HG03103 (cell line): ENCODE results near the gene CTRB2.

Experiments
- ATAC-seq: cut with Tn5 transposase; IDR thresholded peaks from one replicate; pipeline ENCODE4 v1.9.1; 2021; ENCODE audit warnings: low read depth; ENCODE audit not compliant: unreplicated experiment

Gene CTRB2

DNA sequence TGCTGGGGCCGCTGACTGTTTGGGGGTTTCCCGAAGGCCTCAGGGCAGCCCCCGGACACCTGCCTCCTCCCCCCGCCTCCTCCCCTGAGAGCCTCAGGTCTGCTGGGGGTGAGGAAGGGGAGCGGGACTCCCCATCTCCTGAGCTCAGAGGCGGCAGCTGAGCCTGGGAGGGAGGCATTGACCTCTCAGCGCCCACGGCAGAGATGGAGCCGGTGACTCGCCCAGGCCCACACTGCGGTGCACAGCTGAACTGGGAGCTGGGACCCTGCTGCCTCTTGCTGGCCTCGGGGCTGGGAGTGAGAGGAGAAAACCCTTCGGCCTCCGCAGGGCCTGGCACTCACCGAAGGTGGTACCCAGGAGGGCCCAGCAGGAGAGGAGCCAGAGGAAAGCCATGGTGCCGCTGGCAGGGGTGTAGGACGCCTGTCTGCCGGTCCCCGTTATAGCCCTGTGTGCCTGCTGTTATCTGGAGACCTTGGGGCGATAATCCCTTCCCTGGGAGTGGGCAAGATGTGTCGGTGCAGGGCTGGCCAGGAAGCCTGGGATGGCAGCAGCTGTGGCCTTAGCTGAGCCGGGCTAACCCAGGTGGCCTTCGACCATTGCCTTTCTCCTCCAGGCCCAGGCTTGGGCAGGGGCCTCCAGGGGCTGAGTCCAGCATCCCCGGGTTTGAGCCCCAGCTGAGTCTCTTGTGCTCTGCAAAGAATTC is at the start of gene CTRB2:
Gene CTRB2, minus strand, starts transcription at position 413 of the 703 bp plus-strand sequence. Its CDS starts 20 bp downstream, at position 393.
- ATAC-seq, result no peak

DNA sequence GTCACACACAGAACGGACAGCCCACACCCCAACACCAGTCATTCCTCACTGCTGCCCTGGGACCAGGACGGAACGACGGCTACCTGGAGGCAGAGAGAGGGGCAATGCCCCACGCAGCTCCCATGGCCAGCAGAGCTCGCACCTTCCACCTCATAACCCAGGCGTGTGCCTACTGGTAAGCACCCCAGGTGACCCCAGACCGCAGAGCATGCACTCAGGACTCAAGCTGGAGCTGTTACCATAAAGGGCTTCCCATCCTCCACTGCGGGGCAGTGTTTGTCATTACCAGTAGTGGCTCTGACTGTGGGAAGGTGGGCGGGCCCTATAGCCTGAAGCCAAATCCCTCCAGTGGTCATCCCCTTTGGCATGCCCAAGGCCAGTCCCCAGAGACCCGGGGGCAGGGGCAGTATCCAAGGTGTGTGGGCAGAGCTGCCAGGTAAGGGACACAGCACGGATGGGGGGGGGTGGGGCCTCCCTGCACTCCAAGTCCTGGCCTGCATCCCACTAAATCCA is 49.2 kb upstream of the CTRB2 start:
- ATAC-seq, result no peak

DNA sequence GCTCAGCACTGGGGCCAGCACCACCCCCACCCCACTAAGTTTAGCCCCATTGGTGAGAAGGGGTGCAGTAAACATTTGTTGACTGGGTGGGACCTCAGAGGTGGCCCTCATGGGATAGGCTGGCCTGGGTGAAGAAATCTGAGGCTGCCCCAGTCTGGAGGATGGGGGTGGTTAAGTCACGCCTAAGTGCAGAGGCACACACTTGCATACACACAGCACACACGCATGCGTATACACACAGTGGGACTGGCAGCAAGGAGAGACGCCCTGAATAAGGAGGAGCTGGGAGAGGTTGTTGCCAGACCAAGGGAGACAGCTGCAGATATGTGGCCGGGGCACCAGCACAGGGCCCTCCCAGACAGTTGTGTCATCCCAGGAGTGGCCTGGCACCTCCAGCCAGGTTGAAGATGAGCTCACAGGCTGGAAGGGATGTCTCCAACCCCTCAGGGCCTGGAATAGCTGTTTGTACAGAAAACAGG is 47.4 kb upstream of the CTRB2 start:
- ATAC-seq, result no peak

DNA sequence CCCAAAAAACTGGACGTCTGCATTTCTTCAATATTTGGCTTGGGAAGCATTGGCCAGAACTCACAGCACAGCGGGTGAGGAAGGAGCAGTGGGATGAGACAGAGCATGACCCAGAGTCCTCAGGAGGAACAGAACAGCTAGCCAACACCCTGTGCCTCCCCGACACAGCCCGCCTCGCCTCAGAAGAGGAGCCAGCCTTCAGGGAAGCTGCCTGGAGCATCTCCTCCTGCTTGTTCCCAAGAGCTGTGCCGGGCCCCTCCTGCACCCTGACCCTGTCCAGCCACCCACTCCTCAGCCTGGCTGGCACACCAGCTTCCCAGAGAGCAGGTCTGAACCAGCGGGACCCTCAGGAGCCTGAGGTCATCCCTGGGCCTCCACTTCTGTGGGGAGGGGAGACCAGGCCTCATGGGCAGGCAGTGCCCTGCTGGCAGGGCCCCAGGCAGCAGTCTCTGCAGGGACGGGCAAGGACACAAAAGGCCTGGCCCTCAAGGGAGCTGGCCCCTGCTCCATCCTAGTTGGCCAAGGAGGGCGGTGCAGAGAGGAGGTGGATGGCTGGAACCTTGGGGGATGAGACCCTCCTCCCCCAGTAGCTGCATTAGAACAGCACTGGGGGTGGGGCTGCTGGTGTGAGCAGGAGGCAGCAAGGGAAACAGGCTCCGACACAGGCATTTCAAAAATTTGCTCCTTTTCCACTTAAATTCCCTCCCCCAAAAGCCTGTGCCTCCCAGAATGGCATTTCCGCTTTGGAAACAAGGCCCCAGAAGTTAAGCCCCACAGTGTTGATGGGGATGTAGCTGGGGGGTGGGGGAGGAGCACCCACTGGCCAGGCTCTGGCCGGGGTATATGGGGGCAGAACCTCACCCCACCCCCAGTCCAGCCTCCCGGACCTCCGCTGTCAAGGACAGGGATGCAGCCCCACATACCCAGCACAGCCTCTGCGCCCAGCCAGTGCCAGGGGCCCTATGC is 46.3 kb upstream of the CTRB2 start:
- no peak for ATAC-seq

DNA sequence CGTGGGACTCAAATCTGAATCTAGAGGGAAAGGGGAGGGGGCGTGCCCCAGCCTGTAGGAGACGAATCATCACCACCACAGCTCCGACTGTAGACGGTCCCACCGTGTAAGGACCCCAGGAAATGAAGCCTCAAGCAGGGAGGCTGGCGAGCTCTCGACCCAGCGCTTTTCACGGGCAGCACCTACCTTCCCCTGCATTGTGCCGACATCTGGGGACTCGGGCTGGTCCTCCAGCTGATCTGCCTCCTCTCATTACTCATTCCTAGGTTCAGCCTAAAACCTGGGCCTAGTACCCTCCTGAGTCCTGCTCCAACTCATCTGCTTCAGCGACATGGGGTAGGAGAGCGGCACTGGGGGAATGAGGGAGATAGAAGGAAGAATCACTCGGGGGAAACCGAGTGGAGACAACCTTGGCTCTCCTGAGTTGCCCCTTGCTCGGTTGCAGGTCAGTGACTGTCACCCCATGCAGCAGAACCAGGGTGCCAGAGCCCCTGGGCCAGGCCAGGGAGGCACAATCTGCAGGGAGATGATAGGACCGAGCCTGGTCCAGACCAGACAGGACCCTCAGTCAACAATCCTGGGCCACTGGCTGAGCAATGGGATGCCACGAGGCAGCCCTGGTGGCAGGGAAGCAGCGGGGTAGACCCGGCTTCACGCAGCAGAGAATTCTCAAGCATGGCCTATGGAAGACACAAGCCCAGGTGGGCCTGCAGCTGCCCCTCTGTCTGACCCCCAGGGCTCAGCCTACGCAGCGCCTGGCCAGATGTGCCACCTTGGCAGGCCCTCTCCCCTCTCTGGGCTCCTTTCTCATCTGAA is 45.3 kb upstream of the CTRB2 start:
- ATAC-seq, result no peak

DNA sequence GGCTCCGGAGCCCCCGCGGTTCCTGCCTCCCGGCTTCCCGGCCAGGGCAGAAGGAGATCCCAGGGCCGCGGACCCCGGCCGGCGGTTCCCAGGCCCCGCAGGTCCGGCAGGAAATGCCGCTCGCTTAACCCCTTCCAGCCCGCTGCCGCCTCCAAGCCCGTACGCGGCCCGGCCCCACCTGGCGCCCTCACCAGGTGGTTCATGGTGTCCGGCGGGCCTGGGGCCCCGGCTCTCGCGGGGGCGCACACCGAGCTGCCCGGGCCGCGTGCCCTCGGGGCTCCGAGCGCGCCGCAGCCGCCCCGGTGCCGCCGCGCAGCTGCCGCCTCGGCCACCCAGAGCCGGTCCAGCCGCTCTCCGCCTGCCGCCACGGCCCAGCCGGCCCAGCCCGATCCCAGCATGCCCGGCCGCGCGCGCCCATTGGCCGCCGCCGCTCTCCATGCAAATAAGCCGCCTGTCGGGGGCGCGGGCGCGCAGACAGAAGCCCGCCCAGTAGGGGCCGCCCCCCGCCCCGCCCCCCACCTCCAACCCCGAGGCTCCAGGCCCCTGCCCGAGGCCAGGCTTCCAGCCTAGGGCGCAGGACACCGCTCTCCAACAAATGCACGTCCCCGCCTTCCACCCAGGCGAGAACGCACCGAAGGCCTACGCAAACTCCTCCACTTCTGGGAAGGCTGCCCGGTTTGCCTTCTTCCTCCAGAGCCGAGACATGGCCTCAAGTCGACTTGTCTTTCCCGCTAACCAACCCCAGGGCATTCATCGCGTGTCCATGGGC is 44.5 kb upstream of the CTRB2 start, which contains the start of gene BCAR1:
Gene BCAR1, minus strand, starts transcription at position 345 of the 769 bp plus-strand sequence. Its CDS starts 142 bp downstream, at position 203.
- peak; percentile 76 for ATAC-seq

DNA sequence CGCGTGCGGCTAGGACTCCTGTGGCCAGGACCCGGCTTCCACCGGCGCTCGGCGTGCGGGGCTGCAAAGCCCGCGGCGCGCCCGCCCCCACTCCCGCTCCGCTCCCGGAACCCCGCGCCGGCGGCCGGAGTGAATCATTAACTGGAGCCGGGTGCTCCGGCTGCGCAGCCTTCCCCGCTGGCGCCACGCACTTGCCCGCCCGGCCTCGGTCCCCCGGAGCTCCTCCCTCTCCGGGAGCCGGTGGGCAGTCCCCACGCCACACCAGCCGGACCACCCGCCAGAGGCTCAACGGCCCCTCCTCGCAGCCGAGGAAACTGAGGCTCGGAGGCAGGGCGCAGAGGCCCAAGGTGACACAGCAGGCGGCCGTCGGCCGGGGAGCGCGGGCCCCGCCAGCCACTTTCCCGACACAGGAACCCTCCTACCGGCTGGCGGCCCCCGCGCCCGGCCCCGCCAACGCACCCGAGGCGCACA is 43.9 kb upstream of the CTRB2 start:
- peak; percentile 21 for ATAC-seq

DNA sequence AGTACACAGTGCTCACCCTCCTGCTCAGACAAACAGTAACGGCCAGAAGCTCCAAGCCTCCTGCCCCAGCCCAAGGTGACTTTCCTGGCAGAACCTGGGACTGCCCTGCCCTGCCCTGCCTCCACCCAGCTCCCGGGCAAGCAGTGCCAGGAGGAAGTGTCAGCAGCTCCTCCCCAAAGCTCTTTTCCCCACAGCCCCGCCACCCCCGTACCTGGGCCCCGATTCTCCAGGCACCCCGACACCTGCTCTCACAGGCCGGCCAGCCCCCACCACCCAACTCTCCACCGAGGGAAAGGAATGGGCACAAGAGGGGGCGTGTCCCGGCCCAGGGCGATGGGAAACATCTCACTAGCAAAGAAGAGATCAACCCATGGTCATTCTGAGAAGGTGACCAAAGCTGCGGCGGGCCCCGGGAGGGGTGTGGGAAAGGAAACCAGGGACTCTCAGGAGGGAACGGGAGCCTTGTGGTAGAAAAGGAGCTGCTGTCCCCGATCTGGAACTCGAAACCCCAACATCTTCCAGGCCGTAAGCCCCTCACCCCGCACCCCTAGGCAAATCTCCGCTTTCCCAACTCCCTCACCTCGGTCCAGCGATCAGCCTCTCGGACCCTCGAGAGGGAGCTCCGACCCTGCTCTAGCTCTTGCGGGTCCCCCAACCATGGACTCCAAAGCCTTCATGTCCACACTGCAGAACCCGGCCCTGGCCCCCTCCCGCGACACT is 43.3 kb upstream of the CTRB2 start:
- ATAC-seq, result no peak

DNA sequence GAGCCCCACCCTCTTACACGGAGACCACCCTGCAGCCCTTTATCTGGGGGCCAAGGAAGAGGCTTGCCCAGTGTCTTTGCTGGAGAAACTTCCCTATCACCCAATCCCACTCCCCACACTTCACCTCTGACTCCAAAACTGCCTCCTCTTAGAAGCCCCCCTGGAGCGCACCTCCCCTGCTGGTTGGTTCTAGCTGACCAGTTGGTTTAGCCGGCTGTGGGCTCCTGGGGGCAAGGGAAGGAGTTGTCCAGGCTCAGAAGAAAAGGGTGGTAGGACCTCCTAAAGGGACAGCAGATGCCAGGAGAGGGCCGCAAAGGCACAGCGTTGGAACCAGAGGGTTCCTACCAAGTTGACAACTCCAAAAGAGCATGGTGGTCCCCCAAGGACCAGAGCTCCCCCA is 42.5 kb upstream of the CTRB2 start:
- no peak for ATAC-seq

DNA sequence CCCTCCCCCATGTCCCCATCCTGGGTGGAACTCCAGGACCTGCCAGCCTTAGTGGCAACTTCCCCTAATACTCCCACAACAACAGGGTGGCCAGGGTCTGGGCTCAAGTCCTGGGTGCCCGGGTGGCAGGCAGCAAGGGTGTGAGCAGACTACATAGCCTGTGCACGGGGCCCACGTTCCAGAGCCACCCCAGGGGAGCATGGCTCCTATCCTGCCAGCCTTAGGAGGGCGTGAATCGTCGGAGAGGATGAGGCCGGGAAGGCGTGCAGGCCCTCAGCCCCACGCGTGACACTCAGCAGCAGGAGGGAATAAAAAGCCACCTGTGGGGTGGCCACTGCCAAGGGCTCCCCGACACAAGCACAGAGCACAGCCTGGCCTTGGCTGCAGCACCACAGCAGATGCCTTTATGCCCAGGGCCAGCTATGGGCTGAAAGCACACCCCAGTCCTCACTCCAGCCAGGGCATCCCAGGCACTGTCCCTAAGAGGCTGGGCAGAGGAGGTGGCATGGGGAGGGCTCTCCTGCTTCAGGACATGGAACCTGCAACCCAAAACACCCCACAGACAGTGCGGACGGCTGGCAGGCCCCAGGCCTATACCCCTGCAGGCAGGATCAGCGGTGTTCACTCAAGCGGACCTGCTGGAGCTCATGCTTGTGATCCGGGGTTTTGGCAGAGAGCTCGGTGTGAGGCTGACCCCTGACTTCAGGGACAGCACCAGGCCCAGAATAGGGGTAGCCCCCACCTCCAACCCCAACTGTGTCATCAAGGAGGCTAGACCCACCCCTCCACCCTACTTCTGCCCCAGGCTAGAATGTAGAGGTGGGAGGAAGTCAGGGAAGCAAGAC is 41.8 kb upstream of the CTRB2 start:
- ATAC-seq, result no peak

DNA sequence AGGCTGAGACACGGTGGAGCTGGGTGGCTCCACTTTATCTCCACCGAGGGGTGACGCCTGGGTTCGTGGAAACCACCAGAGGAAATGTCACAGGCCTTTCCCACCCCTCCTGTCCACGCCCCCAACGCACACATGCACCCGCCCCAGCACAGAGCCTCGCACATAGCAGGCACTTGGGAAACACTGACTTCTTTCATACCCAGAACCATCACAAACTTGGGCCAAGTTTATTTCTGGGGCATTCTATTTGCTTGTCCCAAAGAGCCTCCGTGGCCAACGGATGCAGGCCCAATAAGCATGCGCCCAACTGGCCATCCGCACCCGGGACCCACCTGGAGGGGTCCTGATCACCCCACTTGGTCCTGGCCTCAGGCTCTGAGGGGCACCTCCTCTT is 41.2 kb upstream of the CTRB2 start:
- no peak for ATAC-seq

DNA sequence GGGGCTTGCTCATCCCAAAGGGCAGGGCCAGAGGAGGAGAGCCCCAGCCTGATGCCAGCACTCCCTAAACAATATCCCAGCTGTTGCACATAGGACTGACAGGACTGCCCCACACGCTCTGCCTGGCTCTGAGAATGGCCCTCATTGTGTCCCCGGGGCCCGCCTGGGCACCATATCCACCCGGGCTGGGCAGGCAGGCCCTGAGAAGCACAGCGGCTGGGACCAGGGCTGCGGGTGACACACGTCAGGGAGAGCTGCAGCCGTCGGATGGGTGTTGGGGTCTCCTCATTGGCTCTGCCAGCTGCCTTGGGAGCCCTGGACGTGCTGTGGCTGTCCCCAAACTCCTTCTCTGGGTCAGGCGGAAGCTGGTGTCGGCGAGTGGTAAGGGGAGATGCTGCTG is 40.3 kb upstream of the CTRB2 start:
- no peak for ATAC-seq

DNA sequence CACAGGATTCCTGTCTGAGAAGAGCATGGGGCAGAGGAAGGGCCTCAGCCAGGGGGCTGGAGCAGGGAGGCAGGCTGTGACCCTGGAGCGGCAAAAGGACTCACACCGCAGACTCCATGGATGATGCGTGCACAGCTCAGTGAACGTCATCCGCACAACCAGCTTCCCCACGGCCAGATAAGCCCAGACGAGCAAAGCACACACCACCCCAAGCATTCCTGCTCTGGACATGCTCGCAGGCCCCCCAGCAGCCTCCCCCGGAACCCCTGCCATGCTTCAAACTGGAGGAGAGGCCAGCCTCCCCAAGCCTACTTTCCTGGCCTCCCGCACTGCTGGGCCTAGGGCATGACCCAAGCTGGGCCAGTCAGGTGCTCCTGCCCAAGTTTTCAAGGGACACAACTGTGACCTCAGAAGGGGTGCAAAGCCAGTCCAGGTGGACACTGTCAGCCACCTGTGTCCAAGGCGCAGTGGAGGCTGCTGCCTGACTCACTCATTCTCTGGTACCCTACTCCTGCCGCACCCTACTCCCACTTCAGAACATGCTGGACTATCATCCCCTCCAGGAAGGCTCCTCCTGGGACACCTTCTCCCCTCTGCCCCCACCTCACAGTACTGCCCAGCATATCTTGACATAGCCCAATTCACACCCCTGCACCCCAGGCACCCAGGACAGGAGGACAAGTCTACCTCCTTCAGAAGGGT is 39.7 kb upstream of the CTRB2 start:
- no peak for ATAC-seq

DNA sequence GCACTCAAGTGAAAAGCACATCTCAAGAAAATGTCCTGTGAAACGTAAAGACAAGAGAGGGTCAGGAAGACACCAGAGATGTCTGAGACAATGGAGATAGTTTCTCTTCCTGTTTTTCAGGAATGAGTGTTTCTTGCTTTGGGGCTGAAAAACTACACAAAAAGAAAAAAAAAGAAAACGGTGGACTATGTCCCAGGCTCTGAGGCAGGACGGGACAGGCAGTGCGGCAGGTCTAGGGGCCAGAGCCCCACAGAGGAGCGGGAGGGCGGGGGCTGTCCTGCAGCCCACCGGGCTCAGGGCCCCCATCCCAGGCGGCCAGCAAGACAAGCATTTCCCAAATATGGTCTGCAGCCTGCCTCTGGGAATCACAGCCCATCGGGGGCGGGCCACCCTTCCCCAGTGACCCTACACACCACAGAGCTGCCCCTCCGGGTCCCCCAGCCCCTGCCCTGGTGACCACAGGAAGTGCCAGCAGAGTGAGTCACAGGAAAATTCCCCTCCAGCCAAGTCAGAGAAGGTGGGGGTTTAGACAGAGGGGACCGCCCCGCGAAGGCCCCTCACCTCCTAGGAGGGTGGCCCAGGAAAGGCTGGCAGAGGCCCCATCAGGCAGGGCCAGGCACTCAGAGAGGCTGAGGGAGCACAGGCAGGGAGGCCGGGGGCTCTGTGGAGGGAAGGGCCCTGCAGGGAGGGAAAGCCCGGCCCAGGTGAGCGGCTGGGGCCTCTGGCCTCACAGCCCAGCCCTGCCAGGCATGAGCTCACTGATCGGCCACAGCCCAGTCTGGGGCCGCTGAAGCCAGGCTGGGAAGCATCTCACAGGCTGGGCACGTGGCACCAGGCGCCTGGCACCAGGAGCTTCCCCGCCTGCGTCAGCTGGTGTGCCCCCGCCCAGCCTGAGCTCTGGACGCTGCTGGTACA is 38.1 kb upstream of the CTRB2 start:
- ATAC-seq, result no peak

DNA sequence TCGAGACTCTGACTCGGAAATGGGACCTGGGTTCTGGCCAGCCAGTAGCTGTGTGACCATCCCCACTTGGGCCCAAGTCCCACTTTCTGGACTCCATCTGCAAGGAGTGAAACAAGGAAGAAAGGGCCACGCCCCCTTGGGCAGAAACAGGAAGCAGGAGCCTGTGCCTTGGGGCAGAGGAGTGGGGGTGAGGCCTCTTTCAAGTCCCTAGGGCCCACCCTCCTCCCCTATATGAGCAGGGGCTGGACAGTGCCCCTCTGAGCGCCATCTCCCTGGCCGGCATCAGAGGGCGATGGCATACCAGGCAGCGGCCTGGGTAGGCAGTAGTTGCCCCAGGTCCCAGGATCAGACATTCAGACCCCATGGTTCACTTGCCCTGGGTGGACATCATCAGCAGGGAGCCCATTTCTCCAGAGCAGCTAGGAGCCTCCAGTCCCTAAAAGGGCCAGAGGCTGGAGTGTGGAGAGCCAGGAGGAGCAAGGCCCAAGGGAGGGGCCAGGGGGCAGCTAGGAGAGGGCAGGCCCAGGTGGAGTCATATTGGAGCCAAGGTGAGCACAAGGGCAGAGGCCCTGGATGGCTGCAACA is 37.4 kb upstream of the CTRB2 start:
- ATAC-seq, result no peak

DNA sequence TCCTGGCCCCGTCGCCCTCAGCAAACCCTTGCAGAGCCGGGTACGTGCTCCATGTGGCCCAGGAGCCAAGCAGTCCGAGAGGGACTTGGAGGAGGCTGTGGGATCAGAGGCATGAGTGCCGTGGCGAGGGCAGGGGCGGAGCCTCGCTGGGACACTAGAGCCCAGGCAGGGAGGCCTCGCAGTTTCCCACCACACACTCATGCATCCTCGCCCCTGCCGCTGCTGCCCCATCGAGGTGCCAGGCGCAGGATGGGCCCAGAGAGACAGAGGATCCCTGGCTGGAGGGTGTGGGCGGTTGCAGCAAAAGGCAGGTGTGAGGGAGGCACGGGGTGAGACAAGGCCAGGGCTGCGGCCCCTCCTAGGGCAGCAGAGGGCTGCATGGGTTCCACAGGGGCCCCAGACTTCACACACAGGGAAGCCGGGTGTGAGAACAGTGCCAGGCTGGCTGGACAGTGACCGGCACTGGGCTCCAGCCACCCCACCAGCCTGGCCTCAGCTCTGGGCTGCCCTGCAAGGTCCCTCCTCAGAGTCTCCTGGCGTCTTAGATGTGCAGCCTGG is 36.8 kb upstream of the CTRB2 start:
- no peak for ATAC-seq
